ENCODE data around the gene NPFFR1. TPM values are rescaled to one million over a fixed set of nuclear protein-coding genes. Genes with fewer than 3 reads are reported as not detected.
"Not testable (repeated sequence)": the region's sequence is repeated elsewhere in the genome, so short reads cannot be mapped to it uniquely, and the experiment has no call there.

Gene NPFFR1
- total and polyA plus RNA-seq, 10 donors = under 0.01 to 0.63 (median 0.09) TPM; not detected in 2

DNA sequence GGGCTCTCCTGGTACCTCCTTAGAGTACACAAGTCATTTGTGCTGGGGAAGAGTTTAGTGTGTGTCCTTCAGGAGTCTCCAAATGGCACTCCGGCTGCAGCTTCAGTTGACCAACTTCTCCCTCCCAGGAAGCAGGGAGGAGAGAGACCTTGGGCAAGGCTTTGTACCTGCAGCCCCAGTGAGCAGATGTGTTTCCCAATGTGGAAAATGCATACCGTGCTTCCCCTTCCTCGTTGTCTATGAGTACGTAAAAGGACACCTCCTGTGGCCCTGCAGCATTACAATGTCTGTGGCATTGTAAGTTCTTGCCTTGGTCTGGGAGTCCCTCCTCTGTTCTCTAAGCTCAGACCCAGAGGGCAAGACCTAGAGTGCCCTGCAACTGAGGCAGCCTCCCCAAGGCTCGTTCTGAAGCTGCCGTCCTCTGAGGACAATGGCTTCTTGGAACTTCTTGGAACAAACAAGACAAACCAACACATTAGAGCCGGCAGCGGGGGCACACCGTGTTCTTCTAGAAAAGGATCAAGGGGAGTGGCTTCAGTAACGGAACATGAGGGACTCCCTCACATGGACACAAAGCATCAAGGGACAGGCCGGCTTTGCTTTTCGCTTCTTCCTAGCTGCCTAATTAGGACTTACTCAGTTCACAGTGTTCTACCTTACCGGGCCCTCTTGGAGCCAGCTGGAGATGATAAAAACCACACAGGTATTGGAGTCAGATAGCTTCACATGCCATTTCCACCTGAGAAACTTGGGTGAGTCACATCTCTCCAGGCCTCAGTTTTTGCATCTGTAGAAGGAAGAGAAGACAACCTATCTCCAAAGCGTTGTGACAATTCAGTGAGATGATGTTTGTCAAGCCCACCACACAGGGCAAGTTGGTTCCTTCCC, 29.7 kb downstream of the NPFFR1 start:
- H3K36me3 ChIP-seq = no peaks in the 10 kb centered on the region
- no peak for DNase-seq
- no peak overlapping the region for H3K27ac ChIP-seq
- intact Hi-C loops (cut with DNase I; ENCODE audit: low total_unique reads) = no loop called here
- H3K4me1 ChIP-seq = peaks cover 5 to 16% (median 11%) of the 10 kb centered on the region in 6 donors
- WGBS, 5 donors = 80 to 88% (median 82%) methylated on average over 11 to 14 of the region's 14 CpGs
- no peaks in the 10 kb centered on the region for H3K9me3 ChIP-seq
- no peak overlapping the region for H3K4me3 ChIP-seq
- no peak for TF ChIP-seq CTCF (IDR thresholded peaks at IDR 0.05 in 8 of 11, conservative IDR thresholded peaks at IDR 0.05 in 3 of 11)
- TF ChIP-seq POLR2AphosphoS5 (IDR thresholded peaks at IDR 0.05) = no peak
- TF ChIP-seq POLR2A (IDR thresholded peaks at IDR 0.05) = no peak
- H3K27me3 ChIP-seq (replicated peaks in 1 of 7) = peaks cover 0 to 44% (median 25%) of the 10 kb centered on the region in 7 donors

- TF ChIP-seq POLR2A (IDR thresholded peaks at IDR 0.05) = no peak
- no peak for TF ChIP-seq CTCF (IDR thresholded peaks at IDR 0.05 in 8 of 11, conservative IDR thresholded peaks at IDR 0.05 in 3 of 11)
- no peak for TF ChIP-seq POLR2AphosphoS5 (IDR thresholded peaks at IDR 0.05)
- Histone ChIP-seq H3K4me1 (peaks cover 5 to 15% (median 10%) of the 10 kb centered on the region in 6 donors), H3K9me3 (no peaks in the 10 kb centered on the region), H3K27ac (no peak overlapping the region), H3K36me3 (no peaks in the 10 kb centered on the region), H3K27me3 (replicated peaks in 1 of 7) (peaks cover 0 to 31% (median 20%) of the 10 kb centered on the region in 7 donors), H3K4me3 (no peak overlapping the region)
- intact Hi-C loops (cut with DNase I; ENCODE audit: low total_unique reads) = no loop called here
- WGBS, 5 donors = 88 to 94% (median 90%) methylated on average over 11 of the region's 11 CpGs
- no peak for DNase-seq
Measured at GRCh38 chr10:70250961-70251680, 32.7 kb downstream of the NPFFR1 start.

DNA sequence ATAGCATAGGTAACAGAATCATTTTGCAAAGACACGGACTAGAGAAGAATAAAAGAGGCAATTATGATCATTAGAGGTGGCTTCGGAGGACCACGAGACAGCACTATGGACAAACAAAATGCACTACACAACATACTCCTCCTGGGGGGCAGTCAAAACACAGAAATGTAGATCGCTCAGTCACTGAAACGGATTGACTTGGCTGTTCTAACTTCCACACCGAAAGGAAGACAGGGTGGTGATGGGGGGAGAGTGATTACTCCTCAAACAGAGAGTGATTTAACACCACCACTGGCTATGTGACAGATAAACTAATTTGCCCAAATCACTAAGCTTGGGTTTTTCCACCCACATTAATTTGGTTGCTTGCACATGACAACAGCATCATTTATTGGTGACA, 36.4 kb downstream of the NPFFR1 start:
- Histone ChIP-seq H3K9me3 (no peaks in the 10 kb centered on the region), H3K4me1 (no peaks in the 10 kb centered on the region), H3K36me3 (no peaks in the 10 kb centered on the region), H3K4me3 (no peak overlapping the region), H3K27ac (no peak overlapping the region), H3K27me3 (replicated peaks in 1 of 7) (peaks cover 0 to 6% (median 0%) of the 10 kb centered on the region in 7 donors)
- no peak for DNase-seq
- TF ChIP-seq POLR2AphosphoS5 (IDR thresholded peaks at IDR 0.05) = no peak
- no peak for TF ChIP-seq POLR2A (IDR thresholded peaks at IDR 0.05)
- no peak for TF ChIP-seq CTCF (IDR thresholded peaks at IDR 0.05 in 8 of 11, conservative IDR thresholded peaks at IDR 0.05 in 3 of 11)
- 72 to 81% (median 77%) methylated on average over 6 of the region's 6 CpGs for WGBS, 5 donors
- intact Hi-C loops (cut with DNase I; ENCODE audit: low total_unique reads) = no loop called here

GRCh38 chr10:70241081-70241480, 42.7 kb downstream of the NPFFR1 start:
- Histone ChIP-seq H3K36me3 (no peaks in the 10 kb centered on the region), H3K27ac (no peak overlapping the region), H3K27me3 (replicated peaks in 1 of 7) (no peaks in the 10 kb centered on the region), H3K4me1 (no peaks in the 10 kb centered on the region), H3K4me3 (no peak overlapping the region), H3K9me3 (no peaks in the 10 kb centered on the region)
- 95 to 97% (median 96%) methylated on average over 3 of the region's 3 CpGs for WGBS, 5 donors
- DNase-seq = no peak
- no peak for TF ChIP-seq POLR2AphosphoS5 (IDR thresholded peaks at IDR 0.05)
- no peak for TF ChIP-seq CTCF (IDR thresholded peaks at IDR 0.05 in 8 of 11, conservative IDR thresholded peaks at IDR 0.05 in 3 of 11)
- no peak for TF ChIP-seq POLR2A (IDR thresholded peaks at IDR 0.05)
- intact Hi-C loops (cut with DNase I; ENCODE audit: low total_unique reads) = no loop called here

GRCh38 chr10:70239986-70240385, 43.8 kb downstream of the NPFFR1 start:
- H3K27me3 ChIP-seq (replicated peaks in 1 of 7); intact Hi-C loops (cut with DNase I; ENCODE audit: low total_unique reads); H3K4me3 ChIP-seq; DNase-seq; H3K4me1 ChIP-seq; H3K9me3 ChIP-seq; H3K27ac ChIP-seq; H3K36me3 ChIP-seq: not testable (repeated sequence)
- WGBS, 5 donors = 90 to 98% (median 94%) methylated on average over 8 to 21 of the region's 21 CpGs
